GM10266 (cell line): ENCODE results near the gene KRT72.

ENCODE experiments used
- DNase-seq: peaks from one replicate; pipeline ENCODE4 v3.0.0; 2012; ENCODE audit errors: extremely low spot score
- TF ChIP-seq, protein P1 (sequence below): IDR thresholded peaks from 2 replicates; pipeline ENCODE4 v1.5.1; 2012; ENCODE audit warnings: mild to moderate bottlenecking, low read depth; ENCODE audit not compliant: control insufficient read depth, insufficient read depth; ENCODE audit errors: missing control alignments

KRT72 gene

DNA sequence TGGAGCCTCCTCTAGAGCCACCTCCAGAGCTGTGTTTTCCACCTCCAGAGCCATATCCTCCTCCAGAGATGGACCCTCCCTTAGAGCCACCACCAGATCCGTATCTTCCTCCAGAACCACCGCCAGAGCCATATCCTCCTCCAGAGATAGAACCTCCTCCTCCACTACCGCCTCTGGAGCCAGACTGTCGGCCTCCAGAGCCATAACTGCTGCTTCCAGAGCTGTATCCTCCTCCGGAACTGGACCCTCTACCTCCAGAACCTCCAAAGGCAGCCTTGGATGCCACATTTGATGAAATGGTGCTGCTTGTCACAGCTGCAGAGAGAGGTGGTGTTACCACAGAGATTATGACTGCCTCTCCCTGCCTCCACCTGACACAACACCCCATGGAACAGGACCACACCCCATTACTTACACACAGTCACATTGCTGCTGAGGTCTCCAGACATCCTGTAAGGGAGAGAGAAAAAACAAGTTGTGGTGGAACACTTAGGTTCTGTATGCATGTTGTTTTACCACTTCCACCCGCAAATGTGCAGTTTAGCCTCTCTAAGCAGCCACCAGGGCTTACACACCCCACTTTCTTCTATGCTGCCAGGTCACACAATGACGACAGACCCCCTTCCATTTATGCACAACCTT is 44.0 kb upstream of the KRT72 start:
- TF ChIP-seq, protein P1, sequence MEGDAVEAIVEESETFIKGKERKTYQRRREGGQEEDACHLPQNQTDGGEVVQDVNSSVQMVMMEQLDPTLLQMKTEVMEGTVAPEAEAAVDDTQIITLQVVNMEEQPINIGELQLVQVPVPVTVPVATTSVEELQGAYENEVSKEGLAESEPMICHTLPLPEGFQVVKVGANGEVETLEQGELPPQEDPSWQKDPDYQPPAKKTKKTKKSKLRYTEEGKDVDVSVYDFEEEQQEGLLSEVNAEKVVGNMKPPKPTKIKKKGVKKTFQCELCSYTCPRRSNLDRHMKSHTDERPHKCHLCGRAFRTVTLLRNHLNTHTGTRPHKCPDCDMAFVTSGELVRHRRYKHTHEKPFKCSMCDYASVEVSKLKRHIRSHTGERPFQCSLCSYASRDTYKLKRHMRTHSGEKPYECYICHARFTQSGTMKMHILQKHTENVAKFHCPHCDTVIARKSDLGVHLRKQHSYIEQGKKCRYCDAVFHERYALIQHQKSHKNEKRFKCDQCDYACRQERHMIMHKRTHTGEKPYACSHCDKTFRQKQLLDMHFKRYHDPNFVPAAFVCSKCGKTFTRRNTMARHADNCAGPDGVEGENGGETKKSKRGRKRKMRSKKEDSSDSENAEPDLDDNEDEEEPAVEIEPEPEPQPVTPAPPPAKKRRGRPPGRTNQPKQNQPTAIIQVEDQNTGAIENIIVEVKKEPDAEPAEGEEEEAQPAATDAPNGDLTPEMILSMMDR, result no peak
- DNase-seq, result no peak

DNA sequence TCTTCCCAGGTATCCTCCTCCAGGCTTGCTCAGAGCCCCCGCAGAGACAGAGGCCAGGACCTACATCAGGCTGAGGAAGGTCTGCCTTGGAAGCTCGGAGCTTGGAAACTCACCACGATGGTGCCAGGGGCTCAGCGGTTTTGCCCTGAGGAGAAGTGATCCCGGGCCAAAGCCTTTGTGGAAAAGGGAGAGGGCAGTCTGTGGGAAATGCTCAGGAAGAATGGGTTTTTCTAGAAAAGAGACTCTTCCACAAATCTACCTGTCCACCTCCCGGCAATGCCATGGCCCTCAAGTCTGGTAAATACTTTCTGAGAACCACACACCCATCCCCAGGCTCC is 42.8 kb upstream of the KRT72 start:
- no peak for DNase-seq
- TF ChIP-seq, protein P1, result no peak

DNA sequence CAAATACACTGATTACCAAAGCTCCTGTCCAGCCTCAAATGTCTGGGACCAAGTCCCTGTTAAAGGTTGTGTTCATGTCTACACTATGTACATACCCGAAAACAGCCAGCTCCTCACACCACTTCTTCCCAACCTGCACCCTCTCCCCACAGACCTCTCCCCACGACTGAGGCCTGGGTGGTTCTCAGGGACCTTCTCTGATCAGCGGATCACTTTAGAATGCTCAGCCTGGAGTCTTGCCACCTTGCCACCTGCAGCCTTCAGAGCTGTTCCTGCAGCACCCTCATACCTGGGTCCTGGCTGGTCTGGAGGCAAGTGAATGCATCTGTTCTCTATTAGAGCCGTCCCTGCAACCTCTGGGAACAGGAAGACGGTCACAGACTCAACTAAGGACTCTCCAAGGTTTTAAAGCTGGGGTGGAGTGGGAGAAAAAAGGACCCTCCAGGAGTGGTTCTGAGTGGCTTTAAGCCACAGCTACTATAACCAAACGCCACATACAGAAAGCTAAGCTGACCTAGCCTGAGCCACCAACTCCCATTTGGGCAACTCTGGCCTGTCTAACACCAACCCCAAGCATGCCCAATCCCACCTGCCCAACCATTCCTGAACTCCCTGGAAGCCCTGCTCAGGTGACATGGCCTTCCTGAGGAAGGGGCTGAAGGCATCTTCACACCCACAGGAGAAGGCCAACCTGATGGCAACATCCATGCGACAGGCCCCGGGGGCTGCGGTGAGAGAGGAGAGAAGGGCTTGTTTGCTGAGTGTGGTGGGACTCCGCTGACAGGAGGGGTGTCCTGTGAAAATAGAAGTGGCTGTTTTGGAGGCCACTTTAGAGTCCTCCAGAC is 42.2 kb upstream of the KRT72 start:
- TF ChIP-seq, protein P1, result no peak
- no peak for DNase-seq

DNA sequence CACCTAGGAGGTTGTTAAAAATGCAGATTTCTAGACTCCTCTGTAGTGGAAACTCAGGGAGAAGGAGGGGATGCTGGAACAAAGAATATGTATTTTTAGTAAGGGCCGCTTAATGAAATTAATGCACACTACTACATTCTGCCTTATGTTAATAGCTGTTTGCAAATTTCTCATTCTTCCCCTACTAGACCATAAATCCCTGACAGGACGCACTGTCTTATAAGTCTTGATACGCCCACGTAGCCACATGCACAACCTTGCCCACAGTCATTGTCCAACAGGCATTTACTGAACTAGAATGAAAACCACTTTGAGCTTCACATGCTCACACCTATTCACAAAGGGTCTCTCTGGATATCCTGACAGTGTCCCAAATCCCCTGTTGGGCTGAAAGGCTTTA is 40.2 kb upstream of the KRT72 start:
- TF ChIP-seq, protein P1, result no peak
- no peak for DNase-seq

DNA sequence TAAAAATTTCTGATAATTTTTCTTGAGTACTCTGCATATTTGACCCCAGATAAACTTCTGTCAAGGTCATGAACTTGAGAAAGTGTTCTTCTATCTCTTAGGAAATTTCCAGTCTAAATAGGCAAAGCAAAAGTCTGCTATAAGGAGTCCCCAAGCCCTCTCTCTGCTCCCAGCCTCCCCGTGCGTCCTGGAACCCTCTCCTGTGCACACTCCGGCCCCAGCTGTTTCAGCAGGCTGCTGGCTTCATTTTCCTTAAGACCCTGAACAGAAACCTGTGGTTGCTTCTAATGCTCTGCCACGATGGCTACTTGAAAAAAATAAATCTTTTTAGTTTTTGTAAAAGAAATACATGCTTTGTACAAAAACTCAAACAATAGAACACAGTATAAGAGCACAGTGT is 36.0 kb upstream of the KRT72 start:
- DNase-seq, result no peak
- TF ChIP-seq, protein P1, result no peak

DNA sequence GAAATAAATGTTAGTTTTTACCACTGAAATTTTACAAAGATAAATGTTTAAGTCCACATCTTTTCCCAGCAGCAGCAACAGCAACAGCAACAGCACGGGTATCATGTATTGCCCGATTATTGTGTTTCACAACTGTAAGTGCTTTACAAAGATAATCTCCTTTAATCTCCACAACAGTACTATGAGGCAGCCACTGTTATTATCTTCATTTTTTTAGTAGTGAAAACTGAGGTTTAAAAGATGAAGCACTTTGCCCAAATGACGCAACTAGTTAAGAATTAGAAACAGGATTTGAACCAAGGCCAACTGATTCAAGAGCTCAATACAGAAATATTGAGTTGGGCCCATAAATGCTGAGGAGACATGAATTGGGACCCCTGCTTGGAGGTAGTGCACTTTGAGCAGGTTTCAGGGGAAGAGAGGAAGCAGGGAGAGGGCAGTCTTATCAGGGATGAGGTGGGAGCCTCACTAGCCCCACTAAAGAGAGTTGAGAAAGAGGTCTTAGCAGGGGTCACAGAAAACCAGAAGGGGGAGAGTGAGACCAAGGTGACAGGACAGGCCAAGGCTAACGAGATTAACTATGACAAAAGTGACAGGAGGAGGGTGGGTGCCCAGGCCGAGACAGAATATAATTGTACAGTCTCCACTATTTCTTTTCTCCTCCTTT is 35.5 kb upstream of the KRT72 start:
- DNase-seq, result no peak
- TF ChIP-seq, protein P1, result no peak

DNA sequence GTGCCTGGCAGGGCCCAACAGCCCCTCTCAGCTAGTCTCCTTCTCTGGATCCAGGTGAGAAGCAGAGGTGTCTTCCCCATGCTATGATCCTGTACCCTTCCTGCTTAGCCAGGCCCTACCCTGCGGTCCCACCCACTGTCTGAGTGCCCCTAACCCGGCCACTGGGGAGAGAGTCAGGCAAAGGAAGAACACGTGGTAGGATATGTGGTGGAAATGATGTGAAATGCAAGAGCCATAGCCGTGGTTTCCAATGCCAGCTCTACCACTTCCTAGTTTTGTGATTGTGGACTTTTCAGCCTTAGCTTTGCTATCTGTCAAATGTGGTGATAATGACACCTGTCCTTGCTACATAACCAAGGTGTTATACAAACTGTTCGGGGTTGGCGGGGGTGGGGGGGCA is 34.9 kb upstream of the KRT72 start:
- DNase-seq, result no peak
- TF ChIP-seq, protein P1, result no peak
